Activated CD8-positive, alpha-beta T cell treated with anti-CD3 and anti-CD28 coated beads, Interleukin-2, amount 10 ng/mL, durations not matched to agents 7 days and 5 days (primary cell): Measurements from ENCODE around the gene CTNNA2. TPM values are rescaled to one million over a fixed set of nuclear protein-coding genes. Genes with fewer than 3 reads are reported as not detected.
"Not testable (repeated sequence)": the region's sequence is repeated elsewhere in the genome, so short reads cannot be mapped to it uniquely, and the experiment has no call there.

Experiments
- ATAC-seq: fragments of 150-1000 bp; cut with Tn5 transposase; one replicate; pipeline ENCODE4 v1.10.0; 2021; ENCODE audit warnings: moderate library complexity
- CTCF ChIA-PET: fragments of 350-600 bp; sonication (Branson Sonifier 250); formaldehyde crosslinking; loops from one replicate; lab custom pipeline; 2021; ENCODE audit warnings: antibody characterized with exemption; lab: Charles Lee
- POLR2A ChIA-PET: fragments of 350-600 bp; sonication (Branson Sonifier 250); formaldehyde crosslinking; loops from one replicate; lab custom pipeline; 2021; ENCODE audit warnings: antibody characterized with exemption; lab: Charles Lee
- DNase-seq: peaks from one replicate; pipeline ENCODE4 v3.0.0-alpha.2; 2020
- H3K27ac Mint-ChIP-seq: one replicate; pipeline ENCODE4 v1.8.0; 2021; ENCODE audit warnings: mild to moderate bottlenecking, mixed read lengths
- H3K27me3 Mint-ChIP-seq: one replicate; pipeline ENCODE4 v1.8.0; 2021; ENCODE audit warnings: low read depth, mixed read lengths
- H3K36me3 Mint-ChIP-seq: one replicate; pipeline ENCODE4 v1.8.0; 2021; ENCODE audit warnings: low read depth, mixed read lengths
- H3K4me1 Mint-ChIP-seq: one replicate; pipeline ENCODE4 v1.8.0; 2021; ENCODE audit warnings: low read depth, mixed read lengths
- H3K4me3 Mint-ChIP-seq: one replicate; pipeline ENCODE4 v1.8.0; 2021; ENCODE audit warnings: mild to moderate bottlenecking, mixed read lengths
- H3K9me3 Mint-ChIP-seq: one replicate; pipeline ENCODE4 v1.8.0; 2022; ENCODE audit warnings: mixed read lengths; ENCODE audit not compliant: insufficient read depth
- total RNA-seq, 2 experiments: library from RNA; stranded (reverse); gene quantifications; one replicate each; pipeline ENCODE4 v1.2.3, GENCODE V29; 2021

Gene CTNNA2
- total RNA-seq, 2 experiments from 2014 or later = not detected

- H3K27ac Mint-ChIP-seq = no peak overlapping the region
- CTCF ChIA-PET = no interaction called here
Observed at GRCh38 chr2:80198042-80198441, 685.2 kb downstream of the CTNNA2 start.

GRCh38 chr2:80199504-80199903 lies 686.7 kb downstream of the CTNNA2 start:
- Mint-ChIP-seq H3K27me3 (no peaks in the 10 kb centered on the region), H3K9me3 (peaks cover 8% of the 10 kb centered on the region), H3K4me1 (no peaks in the 10 kb centered on the region), H3K27ac (no peak overlapping the region), H3K36me3 (peaks cover 2% of the 10 kb centered on the region), H3K4me3 (no peak overlapping the region)
- ATAC-seq (no peak), DNase-seq (no peak)
- ChIA-PET CTCF (no interaction called here), POLR2A (no interaction called here)

More at GRCh38 chr2:80198042-80198441, 685.2 kb downstream of the CTNNA2 start:
- no peaks in the 10 kb centered on the region for H3K36me3 Mint-ChIP-seq
- no peaks in the 10 kb centered on the region for H3K9me3 Mint-ChIP-seq
- no peaks in the 10 kb centered on the region for H3K4me1 Mint-ChIP-seq
- no peaks in the 10 kb centered on the region for H3K27me3 Mint-ChIP-seq
- no peak overlapping the region for H3K4me3 Mint-ChIP-seq
- ATAC-seq (no peak), DNase-seq (no peak)
- POLR2A ChIA-PET = no interaction called here

- H3K27ac Mint-ChIP-seq, CTCF ChIA-PET, ATAC-seq, H3K4me1 Mint-ChIP-seq, H3K4me3 Mint-ChIP-seq, H3K36me3 Mint-ChIP-seq, POLR2A ChIA-PET, H3K9me3 Mint-ChIP-seq, DNase-seq, H3K27me3 Mint-ChIP-seq: not testable (repeated sequence)
Observed at GRCh38 chr2:80203929-80204328, 691.1 kb downstream of the CTNNA2 start.

DNA sequence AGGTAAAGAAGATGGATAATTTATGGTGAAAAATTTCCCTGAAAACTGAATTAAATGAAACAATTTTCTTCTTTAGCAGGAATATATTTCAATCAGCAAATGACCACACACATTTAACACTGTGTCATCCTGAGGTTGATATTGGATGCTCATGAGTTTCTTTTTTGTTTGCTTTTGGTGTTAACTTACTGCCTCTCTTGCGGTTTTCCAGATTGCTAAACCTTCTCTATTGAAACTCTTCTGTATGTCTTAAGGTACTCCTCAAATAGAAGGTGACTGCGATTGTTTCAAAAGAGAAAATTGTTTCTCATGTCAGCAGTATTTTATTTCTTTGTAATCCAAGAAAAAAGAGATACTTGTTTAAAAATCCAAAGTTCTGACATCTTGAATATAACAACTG lies 692.6 kb downstream of the CTNNA2 start:
- DNase-seq (no peak), ATAC-seq (no peak)
- Mint-ChIP-seq H3K4me1 (no peaks in the 10 kb centered on the region), H3K27ac (no peak overlapping the region), H3K27me3 (no peaks in the 10 kb centered on the region), H3K4me3 (no peak overlapping the region), H3K36me3 (peaks cover 2% of the 10 kb centered on the region), H3K9me3 (peaks cover 10% of the 10 kb centered on the region)
- POLR2A ChIA-PET = no interaction called here
- CTCF ChIA-PET = no interaction called here

DNA sequence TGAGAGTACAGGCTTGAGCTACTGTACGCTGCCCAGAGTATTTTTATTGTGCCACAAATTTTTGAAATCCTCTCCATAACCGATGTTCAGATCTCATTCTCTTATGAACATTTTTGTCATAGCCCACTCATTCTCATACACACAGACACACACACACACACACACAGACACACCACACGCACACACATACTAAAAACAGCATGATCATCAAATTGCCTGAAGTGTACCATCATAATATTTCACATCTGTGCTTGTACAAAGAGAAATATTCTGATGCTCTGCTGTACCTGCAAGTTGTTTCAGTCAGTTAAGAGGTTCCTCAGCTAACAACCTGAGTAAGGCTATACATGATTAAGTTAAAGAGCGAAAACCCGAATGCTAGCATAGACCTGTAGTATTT lies 696.6 kb downstream of the CTNNA2 start:
- Mint-ChIP-seq H3K9me3 (peaks cover 6% of the 10 kb centered on the region), H3K4me1 (no peaks in the 10 kb centered on the region), H3K27ac (no peak overlapping the region), H3K36me3 (no peaks in the 10 kb centered on the region), H3K4me3 (no peak overlapping the region), H3K27me3 (no peaks in the 10 kb centered on the region)
- DNase-seq (no peak), ATAC-seq (no peak)
- POLR2A ChIA-PET = no interaction called here
- CTCF ChIA-PET = no interaction called here

DNA sequence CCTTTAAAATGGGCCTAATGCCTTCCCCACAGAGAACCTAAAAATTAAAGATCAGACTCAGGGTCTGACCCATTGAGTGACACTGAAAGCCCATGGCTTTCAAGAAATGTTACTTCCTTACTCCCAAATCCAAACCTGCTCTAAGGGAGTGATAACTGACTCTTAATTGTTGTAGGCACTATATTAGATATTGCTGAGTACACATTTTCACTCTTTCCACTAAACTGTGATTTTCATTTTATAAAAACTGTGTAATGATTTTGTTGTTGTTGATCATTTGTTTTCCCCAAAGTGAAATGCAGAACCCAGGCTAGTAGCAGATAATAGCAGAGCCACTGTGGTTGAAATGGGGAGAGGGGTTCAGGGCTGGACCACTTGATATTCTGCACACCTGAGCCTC lies 704.6 kb downstream of the CTNNA2 start:
- no peaks in the 10 kb centered on the region for H3K27me3 Mint-ChIP-seq
- H3K36me3 Mint-ChIP-seq = no peaks in the 10 kb centered on the region
- H3K4me1 Mint-ChIP-seq = no peaks in the 10 kb centered on the region
- no peak for ATAC-seq
- peaks cover 4% of the 10 kb centered on the region for H3K9me3 Mint-ChIP-seq
- no peak overlapping the region for H3K27ac Mint-ChIP-seq
- POLR2A ChIA-PET = no interaction called here
- CTCF ChIA-PET = no interaction called here
- DNase-seq = no peak
- no peak overlapping the region for H3K4me3 Mint-ChIP-seq

GRCh38 chr2:80222644-80223043 lies 709.8 kb downstream of the CTNNA2 start:
- Mint-ChIP-seq H3K9me3 (no peaks in the 10 kb centered on the region), H3K4me1 (no peaks in the 10 kb centered on the region), H3K4me3 (no peak overlapping the region), H3K27me3 (no peaks in the 10 kb centered on the region), H3K36me3 (no peaks in the 10 kb centered on the region), H3K27ac (no peak overlapping the region)
- DNase-seq (no peak), ATAC-seq (no peak)
- CTCF ChIA-PET = no interaction called here
- POLR2A ChIA-PET = no interaction called here

DNA sequence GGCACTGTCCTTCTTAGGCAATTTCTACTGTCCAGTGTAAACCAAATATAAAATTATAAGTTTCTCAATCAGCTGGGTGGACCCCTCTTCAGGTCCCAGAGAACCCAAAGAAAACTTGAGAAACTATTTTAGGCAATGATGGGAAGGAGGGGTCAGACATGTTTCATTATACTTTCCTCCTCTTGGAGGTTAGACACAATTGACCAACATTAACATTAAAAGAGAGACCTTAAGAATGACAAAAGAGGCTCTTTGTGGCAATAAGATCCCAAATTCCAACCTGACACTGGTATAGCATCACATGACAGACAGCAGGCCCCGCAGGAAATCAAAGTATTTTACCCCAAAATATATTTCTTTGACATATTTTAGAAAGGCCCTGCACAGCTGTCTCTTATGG lies 718.6 kb downstream of the CTNNA2 start:
- no peak for ATAC-seq
- Mint-ChIP-seq H3K36me3 (no peaks in the 10 kb centered on the region), H3K9me3 (no peaks in the 10 kb centered on the region), H3K4me3 (no peak overlapping the region), H3K27ac (no peak overlapping the region), H3K4me1 (no peaks in the 10 kb centered on the region), H3K27me3 (no peaks in the 10 kb centered on the region)
- DNase-seq = no peak
- CTCF ChIA-PET = no interaction called here
- POLR2A ChIA-PET = no interaction called here

DNA sequence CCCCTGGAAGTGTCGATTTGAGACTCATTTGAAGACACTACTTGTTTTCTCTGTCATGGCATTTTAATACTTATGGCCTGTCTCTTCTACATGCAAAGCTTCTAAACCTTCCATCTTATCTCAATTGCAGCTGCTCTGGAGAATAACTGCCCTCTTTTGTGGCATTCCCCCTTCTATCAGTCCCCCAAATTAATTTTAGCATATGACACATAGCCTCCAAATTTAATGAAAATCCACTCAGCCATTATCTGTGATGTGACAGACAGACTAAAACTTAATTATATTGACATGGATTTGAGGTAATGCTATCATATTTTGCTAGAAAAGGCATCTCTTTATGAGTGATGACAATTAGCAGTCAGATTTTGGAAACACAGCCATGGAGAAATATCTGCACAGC lies 720.5 kb downstream of the CTNNA2 start:
- Mint-ChIP-seq H3K4me3 (no peak overlapping the region), H3K36me3 (no peaks in the 10 kb centered on the region), H3K27me3 (no peaks in the 10 kb centered on the region), H3K4me1 (no peaks in the 10 kb centered on the region), H3K27ac (no peak overlapping the region), H3K9me3 (no peaks in the 10 kb centered on the region)
- POLR2A ChIA-PET = no interaction called here
- DNase-seq (no peak), ATAC-seq (no peak)
- CTCF ChIA-PET = no interaction called here

GRCh38 chr2:80238692-80239469 lies 726.0 kb downstream of the CTNNA2 start:
- Mint-ChIP-seq H3K4me1 (no peaks in the 10 kb centered on the region), H3K4me3 (no peak overlapping the region), H3K9me3 (no peaks in the 10 kb centered on the region), H3K36me3 (no peaks in the 10 kb centered on the region), H3K27ac (no peak overlapping the region), H3K27me3 (no peaks in the 10 kb centered on the region)
- no peak for ATAC-seq
- ChIA-PET POLR2A (no interaction called here), CTCF (interaction anchor here (0.9 to 1.5 kb wide), 5 partner anchors 8 to 36 kb away, joined by 3 to 6 read pairs (median 4); no protein-coding TSS in a partner anchor)
- peak; percentile 23 for DNase-seq

- H3K4me3 Mint-ChIP-seq = no peak overlapping the region
- H3K27ac Mint-ChIP-seq = no peak overlapping the region
- ATAC-seq = no peak
- CTCF ChIA-PET = no interaction called here
- H3K4me1 Mint-ChIP-seq = no peaks in the 10 kb centered on the region
- POLR2A ChIA-PET = no interaction called here
- H3K27me3 Mint-ChIP-seq = no peaks in the 10 kb centered on the region
- no peaks in the 10 kb centered on the region for H3K36me3 Mint-ChIP-seq
- no peak for DNase-seq
- no peaks in the 10 kb centered on the region for H3K9me3 Mint-ChIP-seq
Observed at GRCh38 chr2:80242355-80242910, 729.6 kb downstream of the CTNNA2 start.

DNA sequence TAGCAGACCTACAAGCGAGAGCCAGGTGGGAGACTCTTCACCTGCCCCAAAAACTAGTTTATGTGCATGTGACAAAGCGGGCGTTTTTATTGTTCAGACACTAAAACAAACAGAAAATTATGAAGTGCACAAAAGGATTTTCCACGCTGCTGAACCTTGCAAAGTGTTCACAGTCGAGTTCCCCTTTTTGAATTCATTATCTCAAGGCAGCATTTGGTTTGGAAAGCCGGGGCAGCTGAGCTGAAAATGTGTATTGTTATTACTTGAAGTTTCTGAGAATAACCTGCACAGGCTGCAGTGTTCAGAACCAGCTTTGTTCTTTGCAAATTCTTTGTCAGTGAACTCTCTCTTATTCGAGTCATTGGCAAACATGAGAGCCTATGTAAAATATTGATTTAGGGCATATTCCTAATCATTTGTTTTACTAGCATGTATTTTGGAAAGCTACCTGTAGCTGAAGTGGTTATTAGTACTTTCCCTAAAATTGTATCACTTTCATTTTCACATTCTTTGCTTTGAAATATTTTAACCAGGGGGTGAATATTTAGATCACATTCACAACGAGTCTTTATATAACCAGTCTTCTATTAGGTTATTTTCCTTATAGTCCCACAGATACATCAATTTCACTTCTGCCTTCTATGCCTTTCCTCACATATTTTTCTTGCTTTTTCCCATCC lies 732.2 kb downstream of the CTNNA2 start:
- no peak overlapping the region for H3K27ac Mint-ChIP-seq
- POLR2A ChIA-PET = no interaction called here
- CTCF ChIA-PET = no interaction called here
- no peaks in the 10 kb centered on the region for H3K27me3 Mint-ChIP-seq
- H3K4me1 Mint-ChIP-seq = no peaks in the 10 kb centered on the region
- H3K4me3 Mint-ChIP-seq = no peak overlapping the region
- ATAC-seq (no peak), DNase-seq (no peak)
- no peaks in the 10 kb centered on the region for H3K9me3 Mint-ChIP-seq
- no peaks in the 10 kb centered on the region for H3K36me3 Mint-ChIP-seq
